Measurements from ENCODE around the gene SLC5A5. TPM values are rescaled to one million over a fixed set of nuclear protein-coding genes. Genes with fewer than 3 reads are reported as not detected.

Gene SLC5A5
- total and polyA plus RNA-seq, 10 of the 15 experiments (the other 5 are each of a cell fraction or from before 2014, with no cell fraction given): 0.02 to 0.08 (median 0.05) TPM; not detected in 3

GRCh38 chr19:17874758-17875135, 3.0 kb downstream of the SLC5A5 start (continued):
- TF ChIP-seq, protein P1, sequence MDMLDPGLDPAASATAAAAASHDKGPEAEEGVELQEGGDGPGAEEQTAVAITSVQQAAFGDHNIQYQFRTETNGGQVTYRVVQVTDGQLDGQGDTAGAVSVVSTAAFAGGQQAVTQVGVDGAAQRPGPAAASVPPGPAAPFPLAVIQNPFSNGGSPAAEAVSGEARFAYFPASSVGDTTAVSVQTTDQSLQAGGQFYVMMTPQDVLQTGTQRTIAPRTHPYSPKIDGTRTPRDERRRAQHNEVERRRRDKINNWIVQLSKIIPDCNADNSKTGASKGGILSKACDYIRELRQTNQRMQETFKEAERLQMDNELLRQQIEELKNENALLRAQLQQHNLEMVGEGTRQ (IDR thresholded peaks at IDR 0.05; ENCODE audit: borderline replicate concordance, low read depth, low read length): no peak
- TF ChIP-seq MYB (IDR thresholded peaks at IDR 0.05; ENCODE audit: borderline replicate concordance, low read depth, low read length) (no peak), NRF1 (conservative IDR thresholded peaks at IDR 0.05; ENCODE audit: low read depth, low read length) (no peak), FOXK2 (IDR thresholded peaks at IDR 0.05) (no peak), BCL3 (IDR thresholded peaks at IDR 0.05; ENCODE audit: borderline replicate concordance, insufficient read depth, low read depth, low read length, poor library complexity, severe bottlenecking) (no peak)
- TF ChIP-seq, protein P2, sequence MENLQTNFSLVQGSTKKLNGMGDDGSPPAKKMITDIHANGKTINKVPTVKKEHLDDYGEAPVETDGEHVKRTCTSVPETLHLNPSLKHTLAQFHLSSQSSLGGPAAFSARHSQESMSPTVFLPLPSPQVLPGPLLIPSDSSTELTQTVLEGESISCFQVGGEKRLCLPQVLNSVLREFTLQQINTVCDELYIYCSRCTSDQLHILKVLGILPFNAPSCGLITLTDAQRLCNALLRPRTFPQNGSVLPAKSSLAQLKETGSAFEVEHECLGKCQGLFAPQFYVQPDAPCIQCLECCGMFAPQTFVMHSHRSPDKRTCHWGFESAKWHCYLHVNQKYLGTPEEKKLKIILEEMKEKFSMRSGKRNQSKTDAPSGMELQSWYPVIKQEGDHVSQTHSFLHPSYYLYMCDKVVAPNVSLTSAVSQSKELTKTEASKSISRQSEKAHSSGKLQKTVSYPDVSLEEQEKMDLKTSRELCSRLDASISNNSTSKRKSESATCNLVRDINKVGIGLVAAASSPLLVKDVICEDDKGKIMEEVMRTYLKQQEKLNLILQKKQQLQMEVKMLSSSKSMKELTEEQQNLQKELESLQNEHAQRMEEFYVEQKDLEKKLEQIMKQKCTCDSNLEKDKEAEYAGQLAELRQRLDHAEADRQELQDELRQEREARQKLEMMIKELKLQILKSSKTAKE (IDR thresholded peaks at IDR 0.05; ENCODE audit: low read depth, poor library complexity, severe bottlenecking): no peak

GRCh38 chr19:17877696-17878095, 6.0 kb downstream of the SLC5A5 start:
- no TSS peak for BruUV-seq (replicated peaks)

More at GRCh38 chr19:17877696-17878095, 6.0 kb downstream of the SLC5A5 start:
- intact Hi-C loops (cut with micrococcal nuclease; ENCODE audit: unreplicated experiment): no loop called here
- H3K27ac ChIP-seq (ENCODE audit: control insufficient read depth, insufficient read depth): no peak overlapping the region
- no peaks in the 10 kb centered on the region for H4K20me1 ChIP-seq (ENCODE audit: control insufficient read depth, insufficient read depth)
- peaks cover 3% of the 10 kb centered on the region for H3K4me1 ChIP-seq (ENCODE audit: control insufficient read depth, insufficient read depth, low read length)
- H3K27me3 ChIP-seq (replicated peaks in 1 of 2; ENCODE audit: control insufficient read depth in 2 of 2, insufficient read depth in 2 of 2, low read length in 1 of 2): peaks cover 0 to 3% of the 10 kb centered on the region in 2 experiments; a peak in 3 of 4 replicates
- ChIA-PET SMC1A (ENCODE audit: uncharacterized antibody, unreplicated experiment) (no interaction called here), CTCF (no interaction called here), RAD21 (ENCODE audit: unreplicated experiment) (no interaction called here), POLR2A (no interaction called here)
- no peak for TF ChIP-seq SPI1 (IDR thresholded peaks at IDR 0.05; ENCODE audit: borderline replicate concordance, insufficient read depth, low read depth, low read length)
- no peak for TF ChIP-seq RELA (IDR thresholded peaks at IDR 0.05; ENCODE audit: borderline replicate concordance, partially characterized antibody)
- no peak for TF ChIP-seq BCLAF1 (IDR thresholded peaks at IDR 0.05)
- no peak for TF ChIP-seq MLLT1 (IDR thresholded peaks at IDR 0.05)
- H3K4me2 ChIP-seq (ENCODE audit: control insufficient read depth, insufficient read depth): no peak overlapping the region
- DNase-seq (ENCODE audit: low read depth, low spot score) (no peak), FAIRE-seq (no peak), ATAC-seq (no peak)
- no peak overlapping the region for H3K4me3 ChIP-seq
- WGBS (ENCODE audit: insufficient coverage, insufficient replicate concordance, low lambda C conversion rate, missing lambda C conversion rate): 74% methylated on average over 16 of the region's 16 CpGs
- no peaks in the 10 kb centered on the region for H3K79me2 ChIP-seq (ENCODE audit: control insufficient read depth, insufficient read depth, low read length)
- H3K9me3 ChIP-seq (replicated peaks; ENCODE audit: control insufficient read depth, insufficient read depth, low read length): no peaks in the 10 kb centered on the region
- no peak overlapping the region for H2AFZ ChIP-seq (ENCODE audit: control insufficient read depth, low read depth, low read length)
- in situ Hi-C loops (cut with MboI): no loop called here
- H3K36me3 ChIP-seq (ENCODE audit: control insufficient read depth in 2 of 2, insufficient read depth in 2 of 2, low read length in 1 of 2): no peaks in the 10 kb centered on the region
- no peak overlapping the region for H3K9ac ChIP-seq (ENCODE audit: control insufficient read depth, insufficient read depth, low read length)
